ENCODE results near the gene TNFRSF1B. TPM values are rescaled to one million over a fixed set of nuclear protein-coding genes. Genes with fewer than 3 reads are reported as not detected.

Gene TNFRSF1B
- total and polyA plus RNA-seq, 2 experiments from 2014 or later: 0.91 to 4.1 TPM

- no peak for TF ChIP-seq ZNF462 (CRISPR knock-in tag; IDR thresholded peaks at IDR 0.05)
- no peak for TF ChIP-seq CTCF (conservative IDR thresholded peaks at IDR 0.05; ENCODE audit: low read depth in 2 of 2)
- no peak for TF ChIP-seq ZNF331 (CRISPR knock-in tag; IDR thresholded peaks at IDR 0.05; ENCODE audit: low read depth)
Measured at GRCh38 chr1:12195416-12195815, 28.6 kb downstream of the TNFRSF1B start (continued).

- Mint-ChIP-seq H3K4me1 (peaks cover 7% of the 10 kb centered on the region; the same call in 2 of the 3 replicates), H3K27me3 (ENCODE audit: insufficient read depth, low read depth, poor library complexity) (peaks cover 16% of the 10 kb centered on the region), H3K36me3 (ENCODE audit: low read depth) (no peaks in the 10 kb centered on the region; the same call in 2 of the 3 replicates), H3K9me3 (no peaks in the 10 kb centered on the region), H3K27ac (no peak overlapping the region), H3K4me3 (no peak overlapping the region; the same call in 2 of the 3 replicates)
- ATAC-seq (peak; percentile 77), DNase-seq (ENCODE audit: low spot score) (peak; percentile 82)
- Histone ChIP-seq H3K27me3 (ENCODE audit: insufficient read depth) (no peaks in the 10 kb centered on the region), H2AFZ (no peak overlapping the region), H3K79me2 (replicated peaks; ENCODE audit: insufficient read depth) (no peaks in the 10 kb centered on the region), H3K36me3 (ENCODE audit: insufficient read depth) (no peaks in the 10 kb centered on the region), H3K9me2 (ENCODE audit: insufficient read depth) (no peaks in the 10 kb centered on the region), H3K4me1 (ENCODE audit: insufficient read depth) (peaks cover 11% of the 10 kb centered on the region), H3F3A (replicated peaks; ENCODE audit: low read depth) (peaks cover 3% of the 10 kb centered on the region; the same call in 1 of the 2 replicates), H3K4me2 (no peak overlapping the region), H3K27ac (ENCODE audit: low read depth) (no peak overlapping the region), H3K4me3 (no peak overlapping the region), H4K20me1 (replicated peaks; ENCODE audit: insufficient read depth) (no peaks in the 10 kb centered on the region)
- TF ChIP-seq REST (IDR thresholded peaks at IDR 0.05; ENCODE audit: unreplicated experiment) (no peak), EZH2 (IDR thresholded peaks at IDR 0.05; ENCODE audit: low read depth, unreplicated experiment) (no peak), CTCF (conservative IDR thresholded peaks at IDR 0.05; ENCODE audit: low read depth in 2 of 2) (peak; percentile 55 to 61), NANOG (IDR thresholded peaks at IDR 0.05; ENCODE audit: borderline replicate concordance) (no peak), ETS1 (IDR thresholded peaks at IDR 0.05) (no peak)
Measured at GRCh38 chr1:12196641-12197482, 30.1 kb downstream of the TNFRSF1B start.

All from GM23338 (cell line).